ENCODE measurements around the gene ARMC10. TPM values are rescaled to one million over a fixed set of nuclear protein-coding genes. Genes with fewer than 3 reads are reported as not detected.

The ARMC10 gene
- total and polyA plus RNA-seq, 9 of the 15 experiments (the other 6 are each of a cell fraction or from before 2014, with no cell fraction given), result 17.0 to 113 (median 72.6) TPM

DNA sequence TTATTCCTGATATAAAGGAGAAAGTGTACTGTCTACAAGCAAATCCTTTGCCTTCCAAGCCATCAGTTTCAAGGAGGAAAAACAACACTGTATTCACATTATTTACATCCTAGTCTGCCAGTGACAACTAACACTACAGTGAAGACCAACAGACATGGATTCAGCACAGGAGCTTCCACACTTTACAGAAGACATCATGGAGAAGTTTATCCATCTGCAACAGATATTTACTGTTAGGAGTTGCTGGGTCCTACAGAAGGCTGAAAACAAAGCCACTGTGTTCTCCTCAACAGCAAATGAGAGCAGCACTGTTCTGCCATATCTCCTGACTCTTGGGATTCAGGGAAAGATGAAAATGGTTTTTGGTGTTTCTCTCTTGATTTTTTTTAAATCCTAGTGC is 42.1 kb downstream of the ARMC10 start:
- peaks cover 29% of the 10 kb centered on the region for H3K36me3 ChIP-seq (ENCODE audit: control insufficient read depth, insufficient read depth, low read length)
- CTCF ChIA-PET (ENCODE audit: low intra/inter-chr PET ratio), result no interaction called here

More for the DNA sequence above, 42.1 kb downstream of the ARMC10 start:
- 0 out of 2 replicates have a peak, but pooled peaks cover 4% of the 10 kb centered on the region for H4K20me1 ChIP-seq (replicated peaks; ENCODE audit: control insufficient read depth, insufficient read depth, low read length)
- no peak for ATAC-seq
- no peaks in the 10 kb centered on the region for H3K27me3 ChIP-seq (ENCODE audit: control insufficient read depth in 2 of 2, insufficient read depth in 2 of 2, low read length in 2 of 2)
- no peak for FAIRE-seq
- H3K79me2 ChIP-seq (ENCODE audit: control insufficient read depth, insufficient read depth, low read length), result no peaks in the 10 kb centered on the region
- no peak overlapping the region for H3K27ac ChIP-seq (ENCODE audit: extremely low read depth, low read depth, low read length)
- BruUV-seq (replicated peaks), result no TSS peak
- peaks cover 11 to 27% of the 10 kb centered on the region in 2 experiments for H3K4me1 ChIP-seq (replicated peaks in 1 of 2; ENCODE audit: control insufficient read depth in 2 of 2, insufficient read depth in 2 of 2, low read length in 2 of 2)
- H3K4me3 ChIP-seq, result no peak overlapping the region
- POLR2A ChIA-PET, result no interaction called here
- no peak overlapping the region for H2AFZ ChIP-seq (ENCODE audit: low read depth, low read length)
- no peaks in the 10 kb centered on the region for H3K9me3 ChIP-seq (replicated peaks; ENCODE audit: control insufficient read depth, insufficient read depth, low read depth, low read length)
- no peak overlapping the region for H3K4me2 ChIP-seq (ENCODE audit: insufficient read depth, low read length)
- in situ Hi-C loops (cut with MboI), result no loop called here
- no peak for TF ChIP-seq ASH1L (IDR thresholded peaks at IDR 0.05; ENCODE audit: borderline replicate concordance, low read depth, partially characterized antibody)
- TF ChIP-seq ZBTB33 (CRISPR knock-in tag; IDR thresholded peaks at IDR 0.05), result no peak
- TF ChIP-seq FOXM1 (IDR thresholded peaks at IDR 0.05; ENCODE audit: low read depth), result no peak
- TF ChIP-seq FOXM1 (CRISPR knock-in tag; IDR thresholded peaks at IDR 0.05; ENCODE audit: low read depth), result no peak
- TF ChIP-seq RAD51 (IDR thresholded peaks at IDR 0.05; ENCODE audit: borderline replicate concordance, low read depth), result no peak
- no peak for TF ChIP-seq XRCC4 (IDR thresholded peaks at IDR 0.05; ENCODE audit: extremely low read depth, insufficient read depth, insufficient read length)
- no peak for TF ChIP-seq CEBPB (tag; IDR thresholded peaks at IDR 0.05)
- H3K9me1 ChIP-seq (ENCODE audit: control insufficient read depth, insufficient read depth, low read length), result no peaks in the 10 kb centered on the region
- intact Hi-C loops (cut with micrococcal nuclease), result no loop called here
- no peak for DNase-seq (ENCODE audit: extremely low read depth in 1 of 4, low spot score in 3 of 4)
- no peak overlapping the region for H3K9ac ChIP-seq (ENCODE audit: insufficient read depth in 1 of 2, low read depth in 2 of 2, low read length in 2 of 2)

All from K562 (cell line).